Measurements from ENCODE around the gene LURAP1L. TPM values are rescaled to one million over a fixed set of nuclear protein-coding genes. Genes with fewer than 3 reads are reported as not detected.

Gene LURAP1L
- polyA plus RNA-seq, 2 of the 4 experiments (the other 2 are of a cell fraction), result 24.4 to 61.4 TPM

DNA sequence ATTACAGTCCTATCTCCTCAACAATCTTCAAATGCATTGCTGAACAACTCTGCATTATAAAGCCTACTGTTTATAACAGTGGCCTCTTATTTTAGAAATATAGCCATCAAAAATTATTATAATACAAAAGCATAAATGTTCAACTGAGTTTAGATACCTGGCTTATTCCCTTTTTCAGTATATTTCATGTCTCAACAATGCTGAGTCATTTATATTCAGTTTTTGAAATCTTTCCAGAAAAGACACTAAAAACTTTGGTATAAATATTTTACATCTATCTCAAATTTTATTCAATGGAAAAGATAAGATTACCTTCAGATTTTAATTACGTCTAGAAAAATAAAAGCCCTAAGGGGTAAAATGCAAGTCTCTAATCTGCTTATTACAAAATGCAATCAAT lies 37.9 kb downstream of the LURAP1L start:
- no peak for FAIRE-seq
- POLR2A ChIA-PET, result no interaction called here
- no peak for TF ChIP-seq KDM5A (IDR thresholded peaks at IDR 0.05)
- TF ChIP-seq MAFK (IDR thresholded peaks at IDR 0.05; ENCODE audit: partially characterized antibody), result peak; percentile 89
- TF ChIP-seq, protein P1, sequence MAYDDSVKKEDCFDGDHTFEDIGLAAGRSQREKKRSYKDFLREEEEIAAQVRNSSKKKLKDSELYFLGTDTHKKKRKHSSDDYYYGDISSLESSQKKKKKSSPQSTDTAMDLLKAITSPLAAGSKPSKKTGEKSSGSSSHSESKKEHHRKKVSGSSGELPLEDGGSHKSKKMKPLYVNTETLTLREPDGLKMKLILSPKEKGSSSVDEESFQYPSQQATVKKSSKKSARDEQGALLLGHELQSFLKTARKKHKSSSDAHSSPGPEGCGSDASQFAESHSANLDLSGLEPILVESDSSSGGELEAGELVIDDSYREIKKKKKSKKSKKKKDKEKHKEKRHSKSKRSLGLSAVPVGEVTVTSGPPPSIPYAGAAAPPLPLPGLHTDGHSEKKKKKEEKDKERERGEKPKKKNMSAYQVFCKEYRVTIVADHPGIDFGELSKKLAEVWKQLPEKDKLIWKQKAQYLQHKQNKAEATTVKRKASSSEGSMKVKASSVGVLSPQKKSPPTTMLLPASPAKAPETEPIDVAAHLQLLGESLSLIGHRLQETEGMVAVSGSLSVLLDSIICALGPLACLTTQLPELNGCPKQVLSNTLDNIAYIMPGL (CRISPR knock-in tag; IDR thresholded peaks at IDR 0.05; ENCODE audit: borderline replicate concordance), result no peak
- TF ChIP-seq, protein P2, sequence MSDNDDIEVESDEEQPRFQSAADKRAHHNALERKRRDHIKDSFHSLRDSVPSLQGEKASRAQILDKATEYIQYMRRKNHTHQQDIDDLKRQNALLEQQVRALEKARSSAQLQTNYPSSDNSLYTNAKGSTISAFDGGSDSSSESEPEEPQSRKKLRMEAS (IDR thresholded peaks at IDR 0.05), result no peak
- TF ChIP-seq MAZ (IDR thresholded peaks at IDR 0.05; ENCODE audit: borderline replicate concordance, low read depth, low read length), result no peak
- no peak for TF ChIP-seq CHD2 (IDR thresholded peaks at IDR 0.05; ENCODE audit: low read length, partially characterized antibody)
- WGBS (ENCODE audit: missing lambda C conversion rate), result 50% methylated on average over 1 of the region's 1 CpG
- Histone ChIP-seq H3K4me1 (peaks cover 62% of the 10 kb centered on the region), H3K9me3 (peaks cover 12% of the 10 kb centered on the region), H3K4me2 (peak overlapping the region; percentile 83), H3K27ac (peak overlapping the region; percentile 80 to 94), H3K4me3 (no peak overlapping the region; the same call in 2 of the 3 replicates)
- no peak for ATAC-seq
- DNase-seq (ENCODE audit: low read depth in 1 of 2, low spot score in 1 of 2), result no peak
- CTCF ChIA-PET, result interaction anchor here (0.7 to 1.3 kb wide), 2 partner anchors 28 to 36 kb away, joined by 3 read pairs; no protein-coding TSS in a partner anchor

DNA sequence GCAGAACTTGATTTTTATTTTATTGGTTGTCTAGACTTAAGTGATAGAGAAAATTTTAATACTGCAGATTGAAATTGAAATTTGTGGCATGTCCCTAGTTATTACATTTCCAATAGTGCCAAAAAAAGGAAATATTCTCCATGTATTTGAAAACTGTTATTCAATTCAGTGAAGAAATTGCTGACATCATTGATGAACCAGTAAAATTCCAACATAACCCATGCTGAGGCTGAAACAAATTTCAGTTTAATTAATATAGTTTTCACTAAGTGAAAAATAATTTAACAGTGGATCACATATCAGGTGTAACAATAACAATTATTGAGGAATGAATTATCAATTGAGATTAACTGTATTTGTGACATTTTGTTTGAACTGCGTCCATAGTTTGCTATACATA lies 38.7 kb downstream of the LURAP1L start:
- H3K4me2 ChIP-seq, result peak overlapping the region; percentile 83
- TF ChIP-seq MAFK (IDR thresholded peaks at IDR 0.05; ENCODE audit: partially characterized antibody) (peak; percentile 57), FOSB (CRISPR knock-in tag; IDR thresholded peaks at IDR 0.05) (no peak), HEYL (CRISPR knock-in tag; IDR thresholded peaks at IDR 0.05) (peak; percentile 17; the same call in 1 of the 2 replicates)
- peaks cover 12% of the 10 kb centered on the region for H3K9me3 ChIP-seq
- ChIA-PET POLR2A (interaction anchor here (2.7 kb wide), 1 partner anchor 38 kb away, joined by 48 read pairs; the partner anchor contains the start of gene LURAP1L), CTCF (interaction anchor here (1.3 to 7.1 kb wide), 4 partner anchors 29 to 89 kb away, joined by 3 to 98 read pairs (median 8); partner anchors contain the start of gene LURAP1L)
- H3K4me3 ChIP-seq, result peak overlapping the region; percentile 21; the same call in 2 of the 3 replicates
- no peak for DNase-seq (ENCODE audit: low read depth in 1 of 2, low spot score in 1 of 2)
- 4% methylated on average over 1 of the region's 1 CpG for WGBS (ENCODE audit: missing lambda C conversion rate)
- ATAC-seq, result no peak
- peaks cover 71% of the 10 kb centered on the region for H3K4me1 ChIP-seq
- H3K27ac ChIP-seq, result peak overlapping the region; percentile 93 to 94; a peak in 5 of 6 replicates
- FAIRE-seq, result no peak

DNA sequence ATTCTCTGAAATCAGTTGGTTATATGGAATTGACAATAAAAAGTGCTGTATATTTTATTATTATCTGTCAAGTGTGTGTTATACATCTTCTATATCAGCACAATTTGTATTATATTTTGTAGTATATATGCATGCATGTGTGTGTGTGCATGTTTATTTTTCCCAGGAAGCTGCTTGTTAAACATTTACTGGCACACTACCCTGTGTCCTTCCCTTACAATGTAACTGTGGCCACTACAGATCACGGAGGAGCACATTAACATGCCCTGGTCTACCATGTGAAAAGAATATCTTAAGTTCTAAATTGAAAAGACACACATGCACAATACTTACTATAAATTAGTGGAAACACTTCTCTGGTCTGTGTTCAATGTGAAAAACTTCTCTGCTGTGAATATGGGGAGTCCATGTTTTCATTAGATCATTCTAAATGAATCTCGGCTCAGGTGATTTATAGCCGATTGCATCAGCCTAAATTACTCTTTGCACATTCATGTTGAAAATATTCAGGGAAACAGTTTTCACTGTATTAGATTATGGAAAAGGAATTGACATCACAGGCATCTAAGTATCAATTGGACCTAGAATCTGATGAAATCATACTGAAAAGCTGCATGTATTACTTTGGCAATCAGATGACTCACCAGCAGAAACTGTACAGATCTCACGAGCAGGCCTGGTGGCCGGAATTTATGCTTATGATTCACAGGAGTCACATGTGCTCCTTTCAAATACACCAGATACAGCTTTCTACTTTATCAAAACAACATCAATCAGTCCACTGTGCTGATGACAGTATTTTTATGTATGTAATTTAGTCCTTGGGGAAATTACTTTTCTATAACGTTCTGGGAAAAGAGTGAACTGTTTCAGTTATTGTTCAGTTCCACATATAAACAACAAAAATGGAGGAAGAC lies 39.4 kb downstream of the LURAP1L start:
- ChIA-PET CTCF (interaction anchor here (1.1 to 7.1 kb wide), 9 partner anchors 8 to 90 kb away, joined by 3 to 98 read pairs (median 6); partner anchors contain the start of gene LURAP1L), POLR2A (interaction anchor here (0.6 to 2.7 kb wide), 5 partner anchors 15 to 95 kb away, joined by 4 to 48 read pairs (median 7); partner anchors contain the start of gene LURAP1L)
- FAIRE-seq (peak; percentile 100), DNase-seq (ENCODE audit: low read depth in 1 of 2, low spot score in 1 of 2) (peak; percentile 71 to 96), ATAC-seq (peak; percentile 79 to 82)
- Histone ChIP-seq H3K9me3 (peaks cover 12% of the 10 kb centered on the region), H3K4me1 (peaks cover 77% of the 10 kb centered on the region), H3K4me3 (peak overlapping the region; percentile 21; the same call in 2 of the 3 replicates), H3K27ac (peak overlapping the region; percentile 93 to 94), H3K4me2 (peak overlapping the region; percentile 83)
- 2% methylated on average over 6 of the region's 6 CpGs for WGBS (ENCODE audit: missing lambda C conversion rate)
- TF ChIP-seq MAFK (IDR thresholded peaks at IDR 0.05; ENCODE audit: partially characterized antibody) (peak; percentile 32), FOSL2 (IDR thresholded peaks at IDR 0.05) (peak; percentile 100), FOSL2 (CRISPR knock-in tag; IDR thresholded peaks at IDR 0.05) (peak; percentile 100), RCOR1 (IDR thresholded peaks at IDR 0.05; ENCODE audit: low read depth, low read length) (no peak), CEBPB (IDR thresholded peaks at IDR 0.05) (peak; percentile 96 to 98), BCL3 (IDR thresholded peaks at IDR 0.05) (peak; percentile 94; the same call in 1 of the 3 replicates), FOXS1 (CRISPR knock-in tag; IDR thresholded peaks at IDR 0.05) (peak; percentile 77; the same call in 1 of the 2 replicates), RARB (CRISPR knock-in tag; IDR thresholded peaks at IDR 0.05) (peak; percentile 62; the same call in 1 of the 2 replicates), EHMT2 (IDR thresholded peaks at IDR 0.05; ENCODE audit: low read depth) (no peak), MAZ (IDR thresholded peaks at IDR 0.05; ENCODE audit: borderline replicate concordance, low read depth, low read length) (no peak), HOXB5 (CRISPR knock-in tag; IDR thresholded peaks at IDR 0.05) (peak; percentile 80), HOXB13 (CRISPR knock-in tag; IDR thresholded peaks at IDR 0.05; ENCODE audit: low read depth) (no peak), ESRRA (IDR thresholded peaks at IDR 0.05; ENCODE audit: borderline replicate concordance, low read length) (no peak), RNF2 (IDR thresholded peaks at IDR 0.05; ENCODE audit: borderline replicate concordance, low read depth) (no peak), ZC3H11A (IDR thresholded peaks at IDR 0.05) (no peak), NFE2L2 (conservative IDR thresholded peaks at IDR 0.05; ENCODE audit: low read length) (no peak), EP300 (IDR thresholded peaks at IDR 0.05) (peak; percentile 98 to 99; a peak in 4 of 5 replicates), HDAC2 (IDR thresholded peaks at IDR 0.05) (no peak), E2F6 (IDR thresholded peaks at IDR 0.05; ENCODE audit: borderline replicate concordance, low read depth) (no peak), EHF (CRISPR knock-in tag; IDR thresholded peaks at IDR 0.05) (0 out of 2 replicates have a peak, but pooled peaks have one; percentile 14), MYC (IDR thresholded peaks at IDR 0.05; ENCODE audit: borderline replicate concordance, low read length) (peak; percentile 89; the same call in 1 of the 2 replicates), JUNB (IDR thresholded peaks at IDR 0.05) (peak; percentile 100)
- TF ChIP-seq, protein P2 (IDR thresholded peaks at IDR 0.05), result peak; percentile 92
